SK-N-SH (cell line): ENCODE results near the gene SBF2. TPM values are rescaled to one million over a fixed set of nuclear protein-coding genes. Genes with fewer than 3 reads are reported as not detected.
A peak's percentile ranks its signal among the peaks of the same experiment; 100 is the strongest.

Experiments
- CTCF ChIA-PET: fragments of 300-600, 350-600 bp; formaldehyde crosslinking; extraction: SDS; loops from one replicate; lab custom pipeline; 2021; lab: Yijun Ruan, JAX
- POLR2A ChIA-PET: fragments of 350-600 bp; sonication (Branson Sonifier 250); formaldehyde crosslinking; extraction: SDS; loops from one replicate; lab custom pipeline; 2020; ENCODE audit warnings: antibody characterized with exemption, inconsistent platforms; lab: Yijun Ruan, JAX
- DNase-seq: peaks from one replicate; pipeline ENCODE4 v3.0.0; 2012
- H2AFZ ChIP-seq: fragments of 200-600 bp; sonication (generic); 2 replicates; pipeline ENCODE4 v1.8.1; 2016; ENCODE audit warnings: antibody characterized with exemption, mild to moderate bottlenecking, low read depth
- H3F3A ChIP-seq: fragments of 200-600 bp; sonication (generic); replicated peaks from 2 replicates; pipeline ENCODE3; 2016; ENCODE audit warnings: antibody characterized with exemption, mild to moderate bottlenecking; ENCODE audit not compliant: insufficient read depth
- H3K27ac ChIP-seq, 2 experiments: fragments of 200-500 bp in 1 of 2; fragments of 200-600 bp in 1 of 2; sonication (Bioruptor generic) in 1 of 2; sonication (generic), shearing (Covaris generic) in 1 of 2; 2 replicates each; pipeline versions ENCODE4 v1.5.1 to v1.6.1; 2014 to 2016; ENCODE audit warnings: low read depth in 2 of 2, inconsistent platforms in 1 of 2, low read length in 1 of 2, mild to moderate bottlenecking in 1 of 2, mixed read lengths in 1 of 2
- H3K27me3 ChIP-seq: fragments of 200-600 bp; sonication (generic), shearing (Covaris generic); 2 replicates; pipeline ENCODE4 v1.6.1; 2016; ENCODE audit warnings: mixed run types; ENCODE audit not compliant: insufficient read depth
- H3K36me3 ChIP-seq, 2 experiments: fragments of 200-500 bp in 1 of 2; fragments of 200-600 bp in 1 of 2; sonication (Bioruptor generic) in 1 of 2; sonication (generic) in 1 of 2; replicated peaks in 1 of 2; 2 replicates each; pipeline versions ENCODE3 to v1.5.1; 2014 to 2016; ENCODE audit warnings: low read length in 1 of 2, mild to moderate bottlenecking in 1 of 2; ENCODE audit not compliant: insufficient read depth in 2 of 2, control insufficient read depth in 1 of 2
- H3K4me1 ChIP-seq, 2 experiments: fragments of 200-500 bp in 1 of 2; fragments of 200-600 bp in 1 of 2; sonication (Bioruptor generic) in 1 of 2; sonication (generic), shearing (Covaris generic) in 1 of 2; 2 replicates each; pipeline versions ENCODE4 v1.5.1 to v1.6.1; 2014 to 2016; ENCODE audit warnings: low read depth in 1 of 2, low read length in 1 of 2, mixed run types in 1 of 2; ENCODE audit not compliant: insufficient read depth in 2 of 2, control insufficient read depth in 1 of 2
- H3K4me2 ChIP-seq: fragments of 200-600 bp; sonication (generic), shearing (Covaris generic); 2 replicates; pipeline ENCODE4 v1.6.1; 2017; ENCODE audit warnings: mixed run types
- H3K4me3 ChIP-seq, 2 experiments: fragments of 200-500 bp in 1 of 2; fragments of 200-600 bp in 1 of 2; sonication (Bioruptor generic) in 1 of 2; sonication (generic), shearing (Covaris generic) in 1 of 2; 2 replicates each; pipeline versions ENCODE4 v1.5.1 to v1.8.1; 2014 to 2016; ENCODE audit warnings: low read depth in 2 of 2, inconsistent platforms in 1 of 2, low read length in 1 of 2, mild to moderate bottlenecking in 1 of 2, mixed read lengths in 1 of 2, moderate library complexity in 1 of 2
- H3K79me2 ChIP-seq: fragments of 200-600 bp; sonication (generic); 2 replicates; pipeline ENCODE4 v1.8.1; 2017; ENCODE audit warnings: mild to moderate bottlenecking; ENCODE audit not compliant: insufficient read depth
- H3K9ac ChIP-seq: fragments of 200-600 bp; sonication (generic); 2 replicates; pipeline ENCODE4 v1.6.1; 2017; ENCODE audit warnings: mixed run types
- H3K9me2 ChIP-seq: fragments of 200-600 bp; sonication (generic); 2 replicates; pipeline ENCODE4 v1.6.1; 2017; ENCODE audit warnings: mixed run types
- H3K9me3 ChIP-seq: fragments of 200-600 bp; sonication (generic); 2 replicates; pipeline ENCODE4 v1.6.1; 2017; ENCODE audit warnings: mixed run types, mild to moderate bottlenecking, moderate library complexity
- H4K20me1 ChIP-seq: fragments of 200-600 bp; sonication (generic); 2 replicates; pipeline ENCODE4 v1.6.1; 2017; ENCODE audit warnings: mild to moderate bottlenecking, mixed run types; ENCODE audit not compliant: insufficient read depth
- CTCF ChIP-seq: fragments of 200-600 bp; sonication (generic); IDR thresholded peaks from 2 replicates; pipeline ENCODE4 v1.6.1; 2017; ENCODE audit warnings: antibody characterized with exemption, mild to moderate bottlenecking, moderate library complexity
- EP300 ChIP-seq, 2 experiments: IDR thresholded peaks; 2 replicates each; pipeline versions ENCODE4 v1.4.0 to v1.6.1; 2012; ENCODE audit warnings: borderline replicate concordance in 1 of 2, low read depth in 1 of 2, low read length in 1 of 2
- EZH2phosphoT487 ChIP-seq: fragments of 200-600 bp; sonication (generic); IDR thresholded peaks from 2 replicates; pipeline ENCODE4 v1.6.1; 2017; ENCODE audit warnings: low read depth, mixed run types, mild to moderate bottlenecking, antibody characterized with exemption, moderate library complexity, borderline replicate concordance
- GABPA ChIP-seq: IDR thresholded peaks from 2 replicates; pipeline ENCODE4 v1.4.0; 2012; ENCODE audit warnings: low read depth, mild to moderate bottlenecking
- GATA2 ChIP-seq: sonication (generic); formaldehyde crosslinking; IDR thresholded peaks from 2 replicates; pipeline ENCODE4 v1.5.0; 2020; ENCODE audit warnings: mild to moderate bottlenecking, missing genetic modification reagents
- JUND ChIP-seq: IDR thresholded peaks from 2 replicates; pipeline ENCODE4 v1.4.0; 2012
- MAX ChIP-seq: IDR thresholded peaks from 2 replicates; pipeline ENCODE4 v1.4.0; 2012; ENCODE audit warnings: low read depth
- MXI1 ChIP-seq: IDR thresholded peaks from 2 replicates; pipeline ENCODE4 v1.6.1; 2012; ENCODE audit warnings: mild to moderate bottlenecking, low read depth, low read length, improper control_type of control experiment
- PBX3 ChIP-seq: IDR thresholded peaks from 2 replicates; pipeline ENCODE4; 2012
- POLR2AphosphoS5 ChIP-seq: IDR thresholded peaks from 2 replicates; pipeline ENCODE4 v1.6.1; 2012; ENCODE audit warnings: low read depth, low read length
- RAD21 ChIP-seq: IDR thresholded peaks from 2 replicates; pipeline ENCODE4 v1.6.1; 2012; ENCODE audit warnings: mild to moderate bottlenecking, low read length
- REST ChIP-seq: IDR thresholded peaks from 2 replicates; pipeline ENCODE4 v1.6.1; 2012; ENCODE audit warnings: mild to moderate bottlenecking, low read depth, low read length, moderate library complexity
- RFX5 ChIP-seq: IDR thresholded peaks from 2 replicates; pipeline ENCODE4 v1.6.1; 2012; ENCODE audit warnings: mild to moderate bottlenecking, improper control_type of control experiment, low read length
- SIN3A ChIP-seq: IDR thresholded peaks from 2 replicates; pipeline ENCODE4 v1.6.1; 2012; ENCODE audit warnings: low read depth, mild to moderate bottlenecking, low read length, moderate library complexity, borderline replicate concordance
- SMC3 ChIP-seq: IDR thresholded peaks from 2 replicates; pipeline ENCODE4 v1.6.1; 2012; ENCODE audit warnings: low read depth, low read length, improper control_type of control experiment
- TCF12 ChIP-seq: IDR thresholded peaks from 2 replicates; pipeline ENCODE4 v1.4.0; 2012
- TEAD4 ChIP-seq: IDR thresholded peaks from 2 replicates; pipeline ENCODE4 v1.4.0; 2012; ENCODE audit warnings: mild to moderate bottlenecking, borderline replicate concordance; ENCODE audit not compliant: insufficient read depth
- ZBTB33 ChIP-seq: IDR thresholded peaks from 2 replicates; pipeline ENCODE4 v1.4.0; 2012; ENCODE audit warnings: low read depth, borderline replicate concordance
- WGBS: methylation state at CpG from one replicate; pipeline ENCODE4 v1.1.6; 2017; ENCODE audit warnings: low lambda C conversion rate; 5-methylcytosine and 5-hydroxymethylcytosine counted together
- polyA plus RNA-seq, 3 experiments: library from polyadenylated mRNA; depleted of rRNA; stranded (reverse); fragments of >200 nt; gene quantifications; 2 replicates each; pipeline ENCODE4 v1.2.3, GENCODE V29; 2012

The SBF2 gene
- polyA plus RNA-seq, 1 of the 3 experiments (the other 2 are of a cell fraction), result 23.0 TPM

- Histone ChIP-seq H3K9ac (no peak overlapping the region), H3K79me2 (no peaks in the 10 kb centered on the region), H2AFZ (no peak overlapping the region), H3K9me3 (0 out of 2 replicates have a peak, but pooled peaks cover 10% of the 10 kb centered on the region), H3K4me1 (peaks cover 0 to 10% of the 10 kb centered on the region in 2 experiments; a peak in 2 of 4 replicates), H3K4me3 (no peak overlapping the region), H3K27ac (peak overlapping the region; percentile 42 to 61; a peak in 3 of 4 replicates), H3K27me3 (no peaks in the 10 kb centered on the region), H4K20me1 (no peaks in the 10 kb centered on the region), H3K36me3 (peaks cover 0 to 27% of the 10 kb centered on the region in 2 experiments), H3F3A (peaks cover 12% of the 10 kb centered on the region), H3K4me2 (no peak overlapping the region), H3K9me2 (no peaks in the 10 kb centered on the region)
- WGBS, result 57% methylated on average over 3 of the region's 3 CpGs
- CTCF ChIA-PET, result interaction anchor here (0.8 kb wide), 1 partner anchor 9 kb away, joined by 3 read pairs; no protein-coding TSS in a partner anchor
- no peak for DNase-seq
- no peak for TF ChIP-seq RAD21
- no peak for TF ChIP-seq RFX5
- TF ChIP-seq POLR2AphosphoS5, result no peak
- TF ChIP-seq REST, result no peak
- peak; percentile 25; the same call in 1 of the 2 replicates for TF ChIP-seq TCF12
- no peak for TF ChIP-seq GATA2 (CRISPR knock-in tag)
- no peak for TF ChIP-seq MXI1
- TF ChIP-seq CTCF, result no peak
- no peak for TF ChIP-seq MAX
- no peak for TF ChIP-seq GABPA
- TF ChIP-seq EP300 (IDR thresholded peaks at IDR 0.05; ENCODE audit: borderline replicate concordance in 1 of 2, low read depth in 1 of 2, low read length in 1 of 2), result 0 out of 4 replicates have a peak, but pooled peaks of 1 of the 2 experiments have one; percentile 36
- TF ChIP-seq PBX3, result peak; percentile 63
- TF ChIP-seq JUND, result 0 out of 2 replicates have a peak, but pooled peaks have one; percentile 21
- TF ChIP-seq ZBTB33, result no peak
- no peak for TF ChIP-seq TEAD4
- TF ChIP-seq EZH2phosphoT487, result no peak
- TF ChIP-seq SIN3A, result no peak
- TF ChIP-seq SMC3, result no peak
- POLR2A ChIA-PET, result no interaction called here
Measured at GRCh38 chr11:9943386-9944110, 350.5 kb downstream of the SBF2 start.
